ENCODE data around the gene PPME1.

DNA sequence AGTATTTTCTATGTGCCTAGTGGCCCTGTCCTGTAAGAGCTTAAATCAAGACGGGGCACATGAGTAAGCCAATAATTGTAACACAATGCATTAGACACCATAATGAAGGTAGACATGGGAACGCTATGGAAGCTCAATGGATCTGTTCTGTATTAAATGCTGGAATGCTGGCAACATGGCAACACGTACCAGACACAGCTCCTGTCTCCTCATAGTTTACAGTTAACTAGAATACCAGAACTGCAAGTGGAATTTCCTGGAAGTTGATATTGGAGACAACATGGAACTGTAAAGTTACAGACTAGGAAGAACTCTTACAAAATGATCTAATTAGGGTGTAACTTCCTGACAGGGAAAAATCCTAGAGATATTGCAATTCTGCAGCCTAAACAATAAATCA, 127.9 kb downstream of the PPME1 start:
- TF ChIP-seq POLR2A (IDR thresholded peaks at IDR 0.05) = no peak
- TF ChIP-seq, protein P1, sequence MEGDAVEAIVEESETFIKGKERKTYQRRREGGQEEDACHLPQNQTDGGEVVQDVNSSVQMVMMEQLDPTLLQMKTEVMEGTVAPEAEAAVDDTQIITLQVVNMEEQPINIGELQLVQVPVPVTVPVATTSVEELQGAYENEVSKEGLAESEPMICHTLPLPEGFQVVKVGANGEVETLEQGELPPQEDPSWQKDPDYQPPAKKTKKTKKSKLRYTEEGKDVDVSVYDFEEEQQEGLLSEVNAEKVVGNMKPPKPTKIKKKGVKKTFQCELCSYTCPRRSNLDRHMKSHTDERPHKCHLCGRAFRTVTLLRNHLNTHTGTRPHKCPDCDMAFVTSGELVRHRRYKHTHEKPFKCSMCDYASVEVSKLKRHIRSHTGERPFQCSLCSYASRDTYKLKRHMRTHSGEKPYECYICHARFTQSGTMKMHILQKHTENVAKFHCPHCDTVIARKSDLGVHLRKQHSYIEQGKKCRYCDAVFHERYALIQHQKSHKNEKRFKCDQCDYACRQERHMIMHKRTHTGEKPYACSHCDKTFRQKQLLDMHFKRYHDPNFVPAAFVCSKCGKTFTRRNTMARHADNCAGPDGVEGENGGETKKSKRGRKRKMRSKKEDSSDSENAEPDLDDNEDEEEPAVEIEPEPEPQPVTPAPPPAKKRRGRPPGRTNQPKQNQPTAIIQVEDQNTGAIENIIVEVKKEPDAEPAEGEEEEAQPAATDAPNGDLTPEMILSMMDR (IDR thresholded peaks at IDR 0.05) = no peak
- TF ChIP-seq POLR2AphosphoS5 (IDR thresholded peaks at IDR 0.05) = no peak
- TF ChIP-seq EP300 (IDR thresholded peaks at IDR 0.05) = no peak

Measured in stomach (tissue), 4 donors.